Mucosa of descending colon (tissue), 3 donors: Measurements from ENCODE around the gene ETV3. TPM values are rescaled to one million over a fixed set of nuclear protein-coding genes. Genes with fewer than 3 reads are reported as not detected.

Source experiments
- ATAC-seq: fragments of 200-7000 bp; cut with Tn5 transposase; one replicate; pipeline ENCODE4 v1.9.1; 2020; ENCODE audit warnings: mild to moderate bottlenecking, moderate library complexity
- DNase-seq, 3 donors: peaks; one replicate each; pipeline ENCODE4 v3.0.0-alpha.2; 2020
- H3K36me3 ChIP-seq: fragments of 200-600 bp; one replicate; pipeline ENCODE4 v1.8.0; 2021; ENCODE audit warnings: low read depth, mild to moderate bottlenecking
- H3K4me1 ChIP-seq: fragments of 200-600 bp; one replicate; pipeline ENCODE4 v1.8.0; 2021; ENCODE audit warnings: low read depth, mild to moderate bottlenecking
- H3K4me3 ChIP-seq: fragments of 200-600 bp; one replicate; pipeline ENCODE4 v1.8.0; 2021; ENCODE audit warnings: mild to moderate bottlenecking
- H3K9me3 ChIP-seq: fragments of 200-600 bp; one replicate; pipeline ENCODE4 v1.8.0; 2021; ENCODE audit warnings: mild to moderate bottlenecking
- intact Hi-C, 2 donors: fragments of 100-400 bp; cut with DNase I in 1 of 2; cut with micrococcal nuclease in 1 of 2; formaldehyde crosslinking; loops; one replicate each; pipeline versions ENCODE4 v1.11.0 to v1.11.1; 2022; cut with DNase I, micrococcal nuclease
- total RNA-seq, 3 donors: library from RNA; stranded (reverse); fragmentation: NEBNext Ultra II Directional in 2 of 3; extraction: Animal tissue kit (Norgen Biotek cat#: 25700) in 2 of 3; gene quantifications; one replicate each; pipeline versions ENCODE4 v1.2.1 to v1.2.4, GENCODE V29; 2021 to 2023
- TF ChIP-seq, protein P1 (sequence below): fragments of 200-600 bp; IDR thresholded peaks from one replicate; pipeline ENCODE4 v1.8.0; 2022; ENCODE audit warnings: antibody characterized with exemption, mild to moderate bottlenecking
- donor health status: DM: no; HTN: no; CAD: no; lungs with moderate emphysema.
- donor health status: DM: no; HTN: no; CAD: no.
- donor health status: DM: no; HTN: yes; CAD: no.

Gene ETV3
- total RNA-seq, 3 donors from 2014 or later, result 32.6 to 36.3 (median 35.9) TPM

DNA sequence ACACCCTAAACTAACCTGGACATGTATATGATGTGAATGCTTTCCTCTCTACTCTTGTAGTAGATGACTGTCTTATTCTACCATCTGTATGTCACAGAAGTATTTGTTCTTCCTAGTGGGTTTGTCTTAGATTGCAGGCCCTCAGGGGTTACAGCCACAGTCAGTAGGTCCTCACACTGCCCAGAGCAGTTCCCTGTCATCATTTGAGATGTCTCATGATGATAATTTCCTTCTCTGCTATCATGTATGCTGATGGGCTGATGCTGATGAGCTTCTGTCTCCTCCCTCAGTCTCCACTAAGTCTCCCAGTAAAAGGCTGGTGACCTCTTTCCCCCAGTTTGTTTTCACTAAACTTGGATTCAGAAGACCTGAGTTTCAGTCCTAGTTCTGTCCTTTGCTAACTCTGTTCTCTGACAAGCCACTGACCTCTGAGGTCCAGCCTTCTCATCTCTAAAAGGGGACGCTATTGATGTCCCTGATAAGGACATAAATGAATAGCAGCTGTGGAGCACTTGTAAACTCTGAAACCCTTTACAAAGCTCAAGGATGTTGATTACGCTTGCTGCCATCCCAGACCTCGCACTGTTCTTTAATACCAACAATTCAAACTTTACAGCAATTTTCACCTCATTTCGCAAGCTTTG, 3.1 kb upstream of the ETV3 start:
- intact Hi-C loops, result no loop called here
- no peak for ATAC-seq
- TF ChIP-seq, protein P1, sequence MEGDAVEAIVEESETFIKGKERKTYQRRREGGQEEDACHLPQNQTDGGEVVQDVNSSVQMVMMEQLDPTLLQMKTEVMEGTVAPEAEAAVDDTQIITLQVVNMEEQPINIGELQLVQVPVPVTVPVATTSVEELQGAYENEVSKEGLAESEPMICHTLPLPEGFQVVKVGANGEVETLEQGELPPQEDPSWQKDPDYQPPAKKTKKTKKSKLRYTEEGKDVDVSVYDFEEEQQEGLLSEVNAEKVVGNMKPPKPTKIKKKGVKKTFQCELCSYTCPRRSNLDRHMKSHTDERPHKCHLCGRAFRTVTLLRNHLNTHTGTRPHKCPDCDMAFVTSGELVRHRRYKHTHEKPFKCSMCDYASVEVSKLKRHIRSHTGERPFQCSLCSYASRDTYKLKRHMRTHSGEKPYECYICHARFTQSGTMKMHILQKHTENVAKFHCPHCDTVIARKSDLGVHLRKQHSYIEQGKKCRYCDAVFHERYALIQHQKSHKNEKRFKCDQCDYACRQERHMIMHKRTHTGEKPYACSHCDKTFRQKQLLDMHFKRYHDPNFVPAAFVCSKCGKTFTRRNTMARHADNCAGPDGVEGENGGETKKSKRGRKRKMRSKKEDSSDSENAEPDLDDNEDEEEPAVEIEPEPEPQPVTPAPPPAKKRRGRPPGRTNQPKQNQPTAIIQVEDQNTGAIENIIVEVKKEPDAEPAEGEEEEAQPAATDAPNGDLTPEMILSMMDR, result no peak
- Histone ChIP-seq H3K9me3 (no peaks in the 10 kb centered on the region), H3K36me3 (no peaks in the 10 kb centered on the region), H3K4me3 (no peak overlapping the region), H3K4me1 (peaks cover 11% of the 10 kb centered on the region)
- no peak for DNase-seq

GRCh38 chr1:157140063-157140588, 1.9 kb upstream of the ETV3 start:
- intact Hi-C loops, result no loop called here
- ATAC-seq, result no peak
- no peaks in the 10 kb centered on the region for H3K36me3 ChIP-seq
- no peak overlapping the region for H3K4me3 ChIP-seq
- no peak for DNase-seq
- H3K4me1 ChIP-seq, result peaks cover 15% of the 10 kb centered on the region
- TF ChIP-seq, protein P1, result no peak
- H3K9me3 ChIP-seq, result no peaks in the 10 kb centered on the region

DNA sequence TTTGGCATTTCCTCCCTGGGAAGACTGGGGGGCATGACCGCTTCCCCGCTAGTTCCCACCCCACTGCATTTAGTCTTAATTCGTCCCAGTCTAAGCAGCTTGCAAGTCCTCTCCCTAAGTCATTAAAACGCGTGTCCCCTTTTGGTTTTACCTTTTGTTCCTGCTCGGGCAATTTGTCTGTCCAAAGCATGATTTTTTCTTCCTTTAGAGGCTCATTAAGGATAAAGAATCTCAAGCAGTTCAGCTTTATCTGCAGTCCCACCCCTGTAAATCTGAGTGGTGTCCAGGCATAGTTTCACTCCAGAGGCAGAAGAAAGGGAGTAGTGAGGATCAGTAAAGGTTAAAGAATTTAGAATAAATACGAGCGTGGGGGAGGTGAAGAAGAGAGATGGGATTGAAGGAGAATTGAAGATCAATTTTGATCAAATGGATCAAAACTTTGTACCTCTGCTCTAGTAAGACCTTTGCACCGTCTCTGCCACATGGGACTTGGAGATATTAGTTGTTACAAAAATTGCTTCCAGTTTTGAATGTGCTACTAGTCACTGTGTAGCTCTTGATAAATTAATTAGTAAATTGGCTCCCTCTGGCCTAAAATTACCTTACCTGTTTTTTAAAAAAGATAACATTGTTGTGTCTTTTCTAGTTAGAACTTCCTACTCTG, 989 bp upstream of the ETV3 start:
- ATAC-seq, result no peak

GRCh38 chr1:157137408-157138219, 581 bp downstream of the ETV3 start:
- intact Hi-C loops, result no loop called here
- Histone ChIP-seq H3K9me3 (no peaks in the 10 kb centered on the region), H3K4me1 (peaks cover 19% of the 10 kb centered on the region), H3K4me3 (peak overlapping the region; percentile 83), H3K36me3 (peaks cover 7% of the 10 kb centered on the region)
- TF ChIP-seq, protein P1, result no peak
- DNase-seq, result peak in 2 of 3 donors; percentile 46 to 51
- ATAC-seq, result peak; percentile 42

More for the DNA sequence above, 989 bp upstream of the ETV3 start:
- no peak for DNase-seq
- peaks cover 15% of the 10 kb centered on the region for H3K4me1 ChIP-seq
- H3K9me3 ChIP-seq, result no peaks in the 10 kb centered on the region
- intact Hi-C loops, result no loop called here
- TF ChIP-seq, protein P1, result no peak
- H3K4me3 ChIP-seq, result no peak overlapping the region
- no peaks in the 10 kb centered on the region for H3K36me3 ChIP-seq

DNA sequence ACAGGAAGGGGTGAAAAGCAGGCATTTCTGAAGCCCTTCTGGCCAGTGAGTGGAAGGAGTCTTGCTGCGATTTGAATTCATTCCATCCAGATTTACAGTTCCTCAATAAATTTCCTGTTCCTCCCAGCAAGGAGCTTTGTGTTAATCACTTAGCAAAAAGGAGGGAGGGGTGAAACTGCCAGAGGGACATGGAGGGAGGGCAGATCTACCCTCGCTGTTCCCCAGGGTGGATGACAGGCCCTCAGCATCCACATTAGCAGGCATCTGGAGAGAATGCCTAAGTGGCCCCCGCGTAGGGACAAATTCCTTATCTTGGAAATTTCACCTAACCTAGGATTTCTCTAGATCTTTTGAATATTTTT, 1.2 kb downstream of the ETV3 start:
- peaks cover 19% of the 10 kb centered on the region for H3K4me1 ChIP-seq
- ATAC-seq, result no peak
- no peak overlapping the region for H3K4me3 ChIP-seq
- intact Hi-C loops, result no loop called here
- TF ChIP-seq, protein P1, result no peak
- no peaks in the 10 kb centered on the region for H3K9me3 ChIP-seq
- DNase-seq, result peak in 1 of 3 donors; percentile 5
- peaks cover 7% of the 10 kb centered on the region for H3K36me3 ChIP-seq
